K562 (cell line): ENCODE results near the gene GAPDH. TPM values are rescaled to one million over a fixed set of nuclear protein-coding genes. Genes with fewer than 3 reads are reported as not detected.

Experiments used
- ATAC-seq: fragments of 200-7000 bp; cut with Tn5 transposase; 3 replicates; pipeline ENCODE4 v1.9.1; 2020; ENCODE audit warnings: moderate library complexity
- Bru-seq: library from RNA; stranded (reverse); fragments of 400-500 nt; gene quantifications from one replicate; lab custom pipeline; 2021; lab: Mats Ljungman, UMichigan
- BruChase-seq, 2 experiments: library from RNA; stranded (reverse); fragments of 400-500 nt; gene quantifications; one replicate each; lab custom pipeline; 2021; lab: Mats Ljungman, UMichigan
- BruUV-seq: library from RNA; stranded (reverse); fragments of 400-500 nt; replicated peaks from 2 replicates; lab custom pipeline; 2021; lab: Mats Ljungman, UMichigan
- CTCF ChIA-PET: fragments of 300-600 bp; formaldehyde crosslinking; extraction: SDS; loops from one replicate; lab custom pipeline; 2021; ENCODE audit warnings: low intra/inter-chr PET ratio; lab: Yijun Ruan, JAX
- POLR2A ChIA-PET: fragments of 300-600, 350-650 bp; sonication (Branson Sonifier 250); formaldehyde crosslinking; extraction: SDS; loops from one replicate; lab custom pipeline; 2021; ENCODE audit warnings: antibody characterized with exemption, inconsistent platforms; lab: Yijun Ruan, JAX
- DNase-seq, 4 experiments: peaks; one replicate each; pipeline versions ENCODE4 v3.0.0 to v3.0.0-alpha.2; 2011 to 2018; ENCODE audit warnings: low spot score in 3 of 4, mixed read lengths in 3 of 4; ENCODE audit errors: extremely low read depth in 1 of 4
- FAIRE-seq: peaks from 2 replicates; lab custom pipeline; 2011; peaks lifted over from hg19 to GRCh38; lab: Jason Lieb, UNC
- H2AFZ ChIP-seq: 2 replicates; pipeline ENCODE4 v1.6.0; 2011; ENCODE audit warnings: low read depth, low read length, control low read depth, inconsistent platforms
- H3K27ac ChIP-seq: fragments of 200-600 bp; 3 replicates; pipeline ENCODE4 v1.8.0; 2011; ENCODE audit warnings: low read depth, mild to moderate bottlenecking, control low read depth, inconsistent platforms, low read length, moderate library complexity, mixed read lengths; ENCODE audit errors: extremely low read depth
- H3K27me3 ChIP-seq, 2 experiments: fragments of 300-600 bp in 1 of 2; 2 replicates in 1 of 2; 3 replicates in 1 of 2; pipeline versions ENCODE4 v1.6.0 to v1.8.0; 2011; ENCODE audit warnings: inconsistent platforms in 2 of 2, low read length in 2 of 2, mild to moderate bottlenecking in 1 of 2, mixed read lengths in 1 of 2, moderate library complexity in 1 of 2; ENCODE audit not compliant: control insufficient read depth in 2 of 2, insufficient read depth in 2 of 2
- H3K36me3 ChIP-seq: fragments of 300-600 bp; 3 replicates; pipeline ENCODE4 v1.8.0; 2011; ENCODE audit warnings: mild to moderate bottlenecking, low read length, inconsistent platforms; ENCODE audit not compliant: control insufficient read depth, insufficient read depth
- H3K4me1 ChIP-seq, 2 experiments: fragments of 200-600 bp in 1 of 2; replicated peaks in 1 of 2; 2 replicates in 1 of 2; 3 replicates in 1 of 2; pipeline versions ENCODE4 v1.5.1 to v1.8.0; 2011; ENCODE audit warnings: inconsistent platforms in 2 of 2, low read length in 2 of 2, mild to moderate bottlenecking in 1 of 2, mixed read lengths in 1 of 2, moderate library complexity in 1 of 2; ENCODE audit not compliant: control insufficient read depth in 2 of 2, insufficient read depth in 2 of 2
- H3K4me2 ChIP-seq: 2 replicates; pipeline ENCODE4 v1.6.1; 2011; ENCODE audit warnings: low read length, control low read depth, inconsistent platforms, mixed read lengths; ENCODE audit not compliant: insufficient read depth
- H3K4me3 ChIP-seq: fragments of 200-600 bp; sonication (generic), shearing (Covaris generic); 2 replicates; pipeline ENCODE4 v1.5.1; 2016; ENCODE audit warnings: control low read depth, inconsistent platforms
- H3K79me2 ChIP-seq: fragments of 200-600 bp; 3 replicates; pipeline ENCODE4 v1.8.0; 2011; ENCODE audit warnings: low read length, inconsistent platforms; ENCODE audit not compliant: control insufficient read depth, insufficient read depth
- H3K9ac ChIP-seq, 2 experiments: 2 replicates each; pipeline versions ENCODE4 v1.6.0 to v1.6.1; 2011; ENCODE audit warnings: low read depth in 2 of 2, low read length in 2 of 2, control low read depth in 1 of 2, inconsistent platforms in 1 of 2, mild to moderate bottlenecking in 1 of 2, mixed read lengths in 1 of 2; ENCODE audit not compliant: insufficient read depth in 1 of 2
- H3K9me1 ChIP-seq: one replicate; pipeline ENCODE4 v1.6.0; 2011; ENCODE audit warnings: inconsistent platforms, mild to moderate bottlenecking, low read length, moderate library complexity; ENCODE audit not compliant: control insufficient read depth, insufficient read depth
- H3K9me3 ChIP-seq: replicated peaks from 2 replicates; pipeline ENCODE4 v1.5.1; 2011; ENCODE audit warnings: low read depth, low read length, inconsistent platforms; ENCODE audit not compliant: control insufficient read depth, insufficient read depth
- H4K20me1 ChIP-seq: replicated peaks from 2 replicates; pipeline ENCODE4 v1.6.1; 2011; ENCODE audit warnings: low read length, inconsistent platforms, mixed read lengths; ENCODE audit not compliant: control insufficient read depth, insufficient read depth
- CBFB ChIP-seq: sonication (generic); formaldehyde crosslinking; IDR thresholded peaks from 2 replicates; pipeline ENCODE4 v1.4.0; 2020; ENCODE audit warnings: mild to moderate bottlenecking, missing genetic modification reagents
- CXXC5 ChIP-seq: fragments of 250-450 bp; sonication (Bioruptor Pico); IDR thresholded peaks from 2 replicates; pipeline ENCODE4 v1.8.0; 2022; ENCODE audit warnings: inconsistent platforms, mild to moderate bottlenecking, moderate library complexity
- FOXM1 ChIP-seq, 2 experiments: fragments of 450-650 bp in 1 of 2; sonication (generic) in 1 of 2; formaldehyde crosslinking in 1 of 2; IDR thresholded peaks; 2 replicates each; pipeline versions ENCODE4 v1.6.1 to v1.9.0; 2017 to 2022; ENCODE audit warnings: low read depth in 2 of 2, mild to moderate bottlenecking in 2 of 2, missing genetic modification reagents in 1 of 2, moderate library complexity in 1 of 2
- GABPB1 ChIP-seq: sonication (generic); formaldehyde crosslinking; IDR thresholded peaks from 2 replicates; pipeline ENCODE4 v1.8.0; 2022; ENCODE audit warnings: mild to moderate bottlenecking, missing genetic modification reagents
- POLR2AphosphoS2 ChIP-seq: IDR thresholded peaks from 2 replicates; pipeline ENCODE4 v1.6.1; 2012; ENCODE audit warnings: low read length, improper control_type of control experiment
- PRPF4 ChIP-seq: fragments of 200-400 bp; formaldehyde crosslinking; IDR thresholded peaks from one replicate; pipeline ENCODE4 v1.6.1; 2017; ENCODE audit warnings: low read length, low read depth, mild to moderate bottlenecking; ENCODE audit not compliant: insufficient read depth, poor library complexity, severe bottlenecking
- SMAD4 ChIP-seq: fragments of 250-450 bp; sonication (Bioruptor Pico); conservative IDR thresholded peaks from 2 replicates; pipeline ENCODE4 v1.8.0; 2021; ENCODE audit warnings: inconsistent platforms, mild to moderate bottlenecking, moderate library complexity
- SMARCB1 ChIP-seq: IDR thresholded peaks from 2 replicates; pipeline ENCODE4 v1.6.1; 2011; ENCODE audit warnings: improper control_type of control experiment, low read depth; ENCODE audit not compliant: insufficient read length
- SRSF7 ChIP-seq: fragments of 200-400 bp; formaldehyde crosslinking; optimal IDR thresholded peaks from 2 replicates; pipeline ENCODE3; 2017; ENCODE audit warnings: mild to moderate bottlenecking, low read depth, low read length
- ZNF282 ChIP-seq: sonication (generic); formaldehyde crosslinking; IDR thresholded peaks from 2 replicates; pipeline ENCODE4 v1.8.1; 2023; ENCODE audit warnings: missing genetic modification reagents
- ZNF384 ChIP-seq: IDR thresholded peaks from 2 replicates; pipeline ENCODE4 v1.6.1; 2012; ENCODE audit warnings: low read depth, low read length, improper control_type of control experiment
- ZNF75A ChIP-seq: fragments of 450-650 bp; formaldehyde crosslinking; IDR thresholded peaks from 2 replicates; pipeline ENCODE4 v1.4.0; 2020; ENCODE audit warnings: mild to moderate bottlenecking
- ZNF79 ChIP-seq: fragments of 250-450 bp; sonication (Bioruptor Pico); IDR thresholded peaks from 2 replicates; pipeline ENCODE4 v1.4.0; 2020; ENCODE audit warnings: low read depth, mild to moderate bottlenecking, moderate library complexity
- WGBS: fragments of 100-300 bp; shearing (Covaris generic); methylation state at CpG from one replicate; pipeline ENCODE4 v1.1.6; 2016; ENCODE audit warnings: low coverage, mixed read lengths; ENCODE audit not compliant: insufficient coverage; ENCODE audit errors: missing lambda C conversion rate; 5-methylcytosine and 5-hydroxymethylcytosine counted together
- in situ Hi-C: fragments of 300-500 bp; cut with MboI; formaldehyde crosslinking; loops from 4 replicates; pipeline ENCODE4 v1.15.0; 2018; ENCODE audit warnings: inconsistent platforms, mixed read lengths
- intact Hi-C: fragments of 100-400 bp; cut with micrococcal nuclease; formaldehyde crosslinking; loops from 2 replicates; pipeline ENCODE4 v1.14.2; 2022
- long read RNA-seq, 3 experiments: library from polyadenylated mRNA in 2 of 3; library from RNA in 1 of 3; unstranded in 2 of 3; stranded (forward) in 1 of 3; transcript quantifications; one replicate each; pipeline ENCODE4 v2.0.0, GENCODE V29; 2019 to 2022
- polyA minus RNA-seq, 3 experiments: library from RNA; depleted of rRNA, polyadenylated mRNA; stranded (reverse); fragments of >200 nt; gene quantifications; 2 replicates each; pipeline ENCODE4 v1.2.3, GENCODE V29; 2011
- polyA plus RNA-seq, 8 experiments: library from polyadenylated mRNA; depleted of rRNA in 4 of 8; stranded (reverse) in 5 of 8; unstranded in 3 of 8; fragments of >200 nt; fragmentation: Nextera tagmentation in 2 of 8; fragmentation: Illumina TruSeq in 1 of 8; extraction: Ambion mirVana in 2 of 8; extraction: Trizol in 1 of 8; gene quantifications; 2 replicates each; pipeline versions ENCODE4 v1.2.1 to v1.2.3, GENCODE V29; 2011 to 2014; ENCODE audit warnings: inconsistent platforms in 1 of 8, missing spikeins in 1 of 8
- total RNA-seq, 7 experiments: library from RNA; depleted of rRNA in 6 of 7; stranded (reverse); fragments of >200 nt in 6 of 7; fragmentation: Illumina TruSeq in 2 of 7; extraction: Trizol in 2 of 7; gene quantifications; 2 replicates each; pipeline versions ENCODE4 v1.2.1 to v1.2.3, GENCODE V29; 2011 to 2021; ENCODE audit warnings: low replicate concordance in 1 of 7

Gene GAPDH
- total RNA-seq (2011; cell fraction: chromatin; rRNA removed; ENCODE audit: low replicate concordance), result 324 and 835 TPM in 2 replicates
- 1,325 and 1,372 TPM in 2 replicates for total RNA-seq (2011; cell fraction: nucleolus; rRNA removed)
- total RNA-seq (2011; cell fraction: nucleoplasm; rRNA removed), result 1,230 and 2,004 TPM in 2 replicates
- total RNA-seq (2014; rRNA removed) (3,419 and 4,659 TPM in 2 replicates), total RNA-seq (2014; rRNA removed; fragmentation: Illumina TruSeq; extraction: Trizol) (1,716 and 2,206 TPM in 2 replicates), total RNA-seq (2015; rRNA removed; fragmentation: Illumina TruSeq; extraction: Trizol) (2,578 and 2,581 TPM in 2 replicates), total RNA-seq (2021) (2,702 and 2,817 TPM in 2 replicates), polyA plus RNA-seq (2011; rRNA removed) (6,793 and 8,605 TPM in 2 replicates), polyA plus RNA-seq (2014; fragmentation: Illumina TruSeq; extraction: Trizol) (5,553 and 5,658 TPM in 2 replicates), polyA plus RNA-seq (2014; fragmentation: Nextera tagmentation; extraction: Ambion mirVana) (1,000 to 10,000 TPM; 5,813 to 6,029 TPM), polyA plus RNA-seq (2014; rRNA removed) (3,855 and 4,217 TPM in 2 replicates), polyA minus RNA-seq (2011; rRNA and poly(A)+ RNA removed) (4,964 and 5,506 TPM in 2 replicates), Bru-seq, nascent RNA (percentile 99 among the genes with signal in this experiment), BruChase-seq, experiment 1, labeled RNA remaining after a 2-hour chase (percentile 99 among the genes with signal in this experiment), BruChase-seq, experiment 2, labeled RNA remaining after a 6-hour chase (percentile 99 among the genes with signal in this experiment)
- polyA plus RNA-seq (2011; cell fraction: cytosol; rRNA removed), result 11,989 and 13,919 TPM in 2 replicates
- polyA plus RNA-seq (2011; cell fraction: nucleus; rRNA removed), result 3,294 and 3,587 TPM in 2 replicates
- polyA plus RNA-seq (2012), result 3,686 and 3,892 TPM in 2 replicates
- polyA minus RNA-seq (2011; cell fraction: cytosol; rRNA and poly(A)+ RNA removed), result 4,077 and 4,335 TPM in 2 replicates
- 565 and 1,075 TPM in 2 replicates for polyA minus RNA-seq (2011; cell fraction: nucleus; rRNA and poly(A)+ RNA removed)
- long read RNA-seq, experiment 1, transcript GAPDH-204 (8 exons, 1,256 nt), result minor isoform, 130 of 3,860 reads
- long read RNA-seq, experiment 1, transcript GAPDH-205 (9 exons, 1,348 nt), result minor isoform, 16 of 3,860 reads
- long read RNA-seq, experiment 1, transcript GAPDH-201 (9 exons, 1,875 nt), result major isoform, 2,508 of 3,860 reads
- long read RNA-seq, experiment 1, partial matches to known transcripts, result 826 of 3,860 reads
- long read RNA-seq, experiment 1, other reads (novel, unspliced or antisense), result 380 of 3,860 reads
- long read RNA-seq, experiment 2, transcript GAPDH-205 (9 exons, 1,348 nt), result minor isoform, 17 of 5,401 reads
- long read RNA-seq, experiment 2, transcript GAPDH-201 (9 exons, 1,875 nt), result major isoform, 3,578 of 5,401 reads
- long read RNA-seq, experiment 2, transcript GAPDH-204 (8 exons, 1,256 nt), result minor isoform, 786 of 5,401 reads
- long read RNA-seq, experiment 2, partial matches to known transcripts, result 714 of 5,401 reads
- long read RNA-seq, experiment 2, other reads (novel, unspliced or antisense), result 302 of 5,401 reads
- long read RNA-seq, experiment 3, transcript GAPDH-205 (9 exons, 1,348 nt), result minor isoform, 20 of 8,803 reads
- long read RNA-seq, experiment 3, transcript GAPDH-204 (8 exons, 1,256 nt), result minor isoform, 211 of 8,803 reads
- long read RNA-seq, experiment 3, transcript GAPDH-201 (9 exons, 1,875 nt), result major isoform, 8,225 of 8,803 reads
- long read RNA-seq, experiment 3, partial matches to known transcripts, result 215 of 8,803 reads
- long read RNA-seq, experiment 3, other reads (novel, unspliced or antisense), result 132 of 8,803 reads

GRCh38 chr12:6533923-6534694 lies at the start of gene GAPDH:
GAPDH (plus strand) TSS chr12:6534517; CDS start chr12:6534833, 316 bp downstream.
- H3K9me1 ChIP-seq, result no peaks in the 10 kb centered on the region
- no peaks in the 10 kb centered on the region for H3K9me3 ChIP-seq
- TSS peak; percentile 65 for BruUV-seq
- peak within 1 kb of the TSS; percentile 93 for H3K4me2 ChIP-seq
- H3K9ac ChIP-seq, result peak within 1 kb of the TSS; percentile 84 to 100
- peaks cover 63% of the 10 kb centered on the region for H3K79me2 ChIP-seq
- H3K27ac ChIP-seq, result peak within 1 kb of the TSS; percentile 87
- peak within 1 kb of the TSS; percentile 83 for H2AFZ ChIP-seq
- intact Hi-C loops (loop anchor here (2.0 to 10.0 kb wide), 2 partner anchors 39 to 209 kb away; partner anchors contain the start of gene NCAPD2), in situ Hi-C loops (no loop called here)
- H4K20me1 ChIP-seq, result peaks cover 38% of the 10 kb centered on the region
- H3K4me3 ChIP-seq, result peak within 1 kb of the TSS; percentile 84
- ChIA-PET CTCF (no interaction called here), POLR2A (interaction anchor here (0.6 to 2.6 kb wide), 19 partner anchors 9 to 404 kb away, joined by 3 to 20 read pairs (median 3); partner anchors contain the start of genes CDCA3, LTBR, MRPL51 and USP5)
- no peaks in the 10 kb centered on the region for H3K27me3 ChIP-seq
- peak in 3 of 4 experiments; percentile 69 to 94 (median 90) for DNase-seq
- under 1% methylated on average over 46 of the region's 62 CpGs for WGBS
- peak; percentile 77 for ATAC-seq
- peaks cover 31 to 62% of the 10 kb centered on the region in 2 experiments; a peak in 4 of 5 replicates for H3K4me1 ChIP-seq
- FAIRE-seq, result peak; percentile 78
- H3K36me3 ChIP-seq, result peaks cover 73% of the 10 kb centered on the region
- TF ChIP-seq CBFB (CRISPR knock-in tag), result no peak
- TF ChIP-seq POLR2AphosphoS2, result peak; percentile 78
- 0 out of 2 replicates have a peak, but pooled peaks have one; percentile 87 for TF ChIP-seq ZNF282 (CRISPR knock-in tag)
- TF ChIP-seq SRSF7, result no peak
- peak; percentile 82 for TF ChIP-seq PRPF4
- no peak for TF ChIP-seq SMARCB1
- peak; percentile 56; the same call in 1 of the 2 replicates for TF ChIP-seq FOXM1 (IDR thresholded peaks at IDR 0.05; ENCODE audit: low read depth)
- peak; percentile 68; the same call in 1 of the 2 replicates for TF ChIP-seq FOXM1 (CRISPR knock-in tag; IDR thresholded peaks at IDR 0.05; ENCODE audit: low read depth)
- peak; percentile 76 for TF ChIP-seq SMAD4
- peak; percentile 16 for TF ChIP-seq GABPB1
- TF ChIP-seq ZNF384, result peak; percentile 95
- no peak for TF ChIP-seq ZNF75A (CRISPR knock-in tag)
- no peak for TF ChIP-seq ZNF79
- TF ChIP-seq CXXC5 (CRISPR knock-in tag), result peak; percentile 87
